Tibial artery (tissue), 4 donors: ENCODE results near the gene HPS3.

Experiments
- DNase-seq, 2 donors: peaks; one replicate each; pipeline ENCODE4 v3.0.0-alpha.2; 2019
- H3K27ac ChIP-seq, 2 donors: fragments of 200-600 bp; sonication (generic) in 1 of 2; 1 replicate in 1 of 2; 2 replicates in 1 of 2; pipeline ENCODE4 v1.5.1; 2018 to 2019; ENCODE audit warnings: mild to moderate bottlenecking in 1 of 2
- H3K27me3 ChIP-seq, 2 donors: fragments of 200-600 bp; sonication (generic) in 1 of 2; one replicate each; pipeline versions ENCODE4 v1.5.1 to v1.6.0; 2016 to 2019
- H3K36me3 ChIP-seq, 3 donors: fragments of 200-600 bp; sonication (generic) in 2 of 3; one replicate each; pipeline ENCODE4 v1.5.1; 2016 to 2019; ENCODE audit warnings: mild to moderate bottlenecking in 2 of 3
- H3K4me1 ChIP-seq, 4 donors: fragments of 200-600 bp; sonication (generic) in 2 of 4; 1 replicate in 3 of 4; 2 replicates in 1 of 4; pipeline ENCODE4 v1.5.1; 2016 to 2019
- H3K4me3 ChIP-seq, 2 donors: fragments of 200-600 bp; sonication (generic) in 1 of 2; 1 replicate in 1 of 2; 2 replicates in 1 of 2; pipeline ENCODE4 v1.5.1; 2018 to 2019; ENCODE audit warnings: mild to moderate bottlenecking in 2 of 2
- H3K9me3 ChIP-seq, 3 donors: fragments of 200-600 bp; sonication (generic) in 1 of 3; one replicate each; pipeline ENCODE4 v1.5.1; 2016 to 2019
- intact Hi-C: fragments of 100-400 bp; cut with DNase I; formaldehyde crosslinking; loops from one replicate; pipeline ENCODE4 v1.15.0; 2023; ENCODE audit warnings: low total_unique reads
- TF ChIP-seq, protein P1 (sequence below), 2 experiments: fragments of 200-600 bp in 1 of 2; fragments of 450-650 bp in 1 of 2; IDR thresholded peaks; one replicate each; pipeline ENCODE4 v1.5.1; 2017 to 2019; ENCODE audit warnings: antibody characterized with exemption in 2 of 2, mild to moderate bottlenecking in 1 of 2, moderate library complexity in 1 of 2

Gene HPS3

DNA sequence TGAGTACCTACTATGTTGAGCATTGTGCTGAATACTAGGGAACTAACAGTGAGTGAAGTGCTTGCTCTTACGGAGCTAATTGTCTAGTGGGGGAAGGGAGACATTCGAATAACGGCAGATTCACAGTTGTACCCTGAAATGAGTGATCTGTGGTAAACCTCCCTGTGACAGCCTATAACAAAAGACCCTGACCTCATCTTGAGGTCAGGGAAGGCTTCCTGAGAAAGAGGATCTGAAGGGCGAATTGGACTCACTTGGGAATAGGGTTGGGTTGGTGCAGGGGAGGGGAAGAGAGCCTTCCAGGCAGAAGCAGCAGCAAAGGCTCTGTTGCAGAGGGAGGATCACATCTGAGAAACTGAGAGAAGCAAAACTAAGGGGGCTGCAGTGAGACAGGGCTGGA is 13.2 kb downstream of the HPS3 start:
- Histone ChIP-seq H3K9me3 (no peaks in the 10 kb centered on the region), H3K4me3 (no peak overlapping the region), H3K27me3 (no peaks in the 10 kb centered on the region), H3K36me3 (peaks cover 18 to 50% (median 27%) of the 10 kb centered on the region in 3 donors), H3K27ac (no peak overlapping the region), H3K4me1 (no peaks in the 10 kb centered on the region)
- TF ChIP-seq, protein P1, sequence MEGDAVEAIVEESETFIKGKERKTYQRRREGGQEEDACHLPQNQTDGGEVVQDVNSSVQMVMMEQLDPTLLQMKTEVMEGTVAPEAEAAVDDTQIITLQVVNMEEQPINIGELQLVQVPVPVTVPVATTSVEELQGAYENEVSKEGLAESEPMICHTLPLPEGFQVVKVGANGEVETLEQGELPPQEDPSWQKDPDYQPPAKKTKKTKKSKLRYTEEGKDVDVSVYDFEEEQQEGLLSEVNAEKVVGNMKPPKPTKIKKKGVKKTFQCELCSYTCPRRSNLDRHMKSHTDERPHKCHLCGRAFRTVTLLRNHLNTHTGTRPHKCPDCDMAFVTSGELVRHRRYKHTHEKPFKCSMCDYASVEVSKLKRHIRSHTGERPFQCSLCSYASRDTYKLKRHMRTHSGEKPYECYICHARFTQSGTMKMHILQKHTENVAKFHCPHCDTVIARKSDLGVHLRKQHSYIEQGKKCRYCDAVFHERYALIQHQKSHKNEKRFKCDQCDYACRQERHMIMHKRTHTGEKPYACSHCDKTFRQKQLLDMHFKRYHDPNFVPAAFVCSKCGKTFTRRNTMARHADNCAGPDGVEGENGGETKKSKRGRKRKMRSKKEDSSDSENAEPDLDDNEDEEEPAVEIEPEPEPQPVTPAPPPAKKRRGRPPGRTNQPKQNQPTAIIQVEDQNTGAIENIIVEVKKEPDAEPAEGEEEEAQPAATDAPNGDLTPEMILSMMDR (IDR thresholded peaks at IDR 0.05), result no peak
- intact Hi-C loops, result no loop called here
- no peak for DNase-seq

GRCh38 chr3:149145356-149145755 is 15.9 kb downstream of the HPS3 start:
- TF ChIP-seq, protein P1 (IDR thresholded peaks at IDR 0.05), result no peak
- DNase-seq, result no peak
- no peaks in the 10 kb centered on the region for H3K4me1 ChIP-seq
- no peak overlapping the region for H3K4me3 ChIP-seq
- intact Hi-C loops, result no loop called here
- H3K9me3 ChIP-seq, result no peaks in the 10 kb centered on the region
- H3K27me3 ChIP-seq, result no peaks in the 10 kb centered on the region
- peaks cover 18 to 55% (median 28%) of the 10 kb centered on the region in 3 donors for H3K36me3 ChIP-seq
- H3K27ac ChIP-seq, result no peak overlapping the region

DNA sequence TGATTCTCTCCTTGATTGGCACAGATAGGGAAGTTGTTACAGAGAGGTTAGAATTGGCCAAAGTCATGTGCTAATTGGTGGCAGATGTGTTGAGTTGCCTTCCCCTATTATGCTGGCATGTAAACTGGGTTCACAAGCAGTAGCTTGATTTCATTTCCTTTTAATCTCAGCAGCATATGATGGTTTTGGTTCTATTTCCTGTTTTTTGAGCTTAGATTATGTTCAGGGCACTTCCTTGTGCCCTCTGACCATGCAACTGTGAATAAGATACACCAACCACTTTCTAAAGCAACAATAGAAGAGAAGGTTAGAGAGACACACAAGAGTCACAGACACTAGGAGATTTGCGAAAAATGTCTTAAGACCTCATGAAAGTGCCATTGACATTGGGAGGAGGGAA is 16.5 kb downstream of the HPS3 start:
- Histone ChIP-seq H3K36me3 (peaks cover 18 to 62% (median 31%) of the 10 kb centered on the region in 3 donors), H3K4me3 (no peak overlapping the region), H3K4me1 (no peaks in the 10 kb centered on the region), H3K9me3 (no peaks in the 10 kb centered on the region), H3K27ac (no peak overlapping the region), H3K27me3 (no peaks in the 10 kb centered on the region)
- DNase-seq, result no peak
- intact Hi-C loops, result no loop called here
- TF ChIP-seq, protein P1 (IDR thresholded peaks at IDR 0.05), result no peak

- TF ChIP-seq, protein P1 (IDR thresholded peaks at IDR 0.05), result no peak
- H3K36me3 ChIP-seq, result peaks cover 12 to 56% (median 20%) of the 10 kb centered on the region in 3 donors
- no peaks in the 10 kb centered on the region for H3K9me3 ChIP-seq
- no peak for DNase-seq
- no peak overlapping the region for H3K27ac ChIP-seq
- H3K27me3 ChIP-seq, result no peaks in the 10 kb centered on the region
- intact Hi-C loops, result no loop called here
- no peaks in the 10 kb centered on the region for H3K4me1 ChIP-seq
- no peak overlapping the region for H3K4me3 ChIP-seq
Observed at GRCh38 chr3:149150436-149150835, 21.0 kb downstream of the HPS3 start.

DNA sequence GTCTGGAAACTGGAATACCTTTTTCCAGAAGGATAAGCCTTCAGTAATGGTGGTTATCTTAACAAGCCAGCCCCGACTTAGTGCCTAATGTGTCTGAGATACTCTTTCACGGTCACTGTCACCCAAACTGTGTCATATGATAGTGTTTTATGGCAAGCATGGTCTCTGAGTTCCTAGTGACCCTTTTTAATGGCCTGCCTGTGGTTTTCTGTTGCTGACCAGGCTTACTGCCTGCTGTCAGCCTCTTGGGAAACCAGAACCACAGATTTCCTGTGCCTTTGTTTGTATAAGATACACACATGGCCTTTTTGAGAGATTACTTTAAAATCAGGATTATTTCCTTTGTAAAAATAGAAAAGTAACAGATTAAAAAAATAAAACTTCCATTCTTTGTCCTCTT is 22.4 kb downstream of the HPS3 start:
- Histone ChIP-seq H3K27me3 (no peaks in the 10 kb centered on the region), H3K36me3 (peaks cover 12 to 42% (median 18%) of the 10 kb centered on the region in 3 donors), H3K27ac (peak overlapping the region in 1 of 2 donors; percentile 13), H3K4me1 (no peaks in the 10 kb centered on the region), H3K9me3 (no peaks in the 10 kb centered on the region), H3K4me3 (no peak overlapping the region)
- TF ChIP-seq, protein P1 (IDR thresholded peaks at IDR 0.05), result no peak
- no peak for DNase-seq
- intact Hi-C loops, result no loop called here

DNA sequence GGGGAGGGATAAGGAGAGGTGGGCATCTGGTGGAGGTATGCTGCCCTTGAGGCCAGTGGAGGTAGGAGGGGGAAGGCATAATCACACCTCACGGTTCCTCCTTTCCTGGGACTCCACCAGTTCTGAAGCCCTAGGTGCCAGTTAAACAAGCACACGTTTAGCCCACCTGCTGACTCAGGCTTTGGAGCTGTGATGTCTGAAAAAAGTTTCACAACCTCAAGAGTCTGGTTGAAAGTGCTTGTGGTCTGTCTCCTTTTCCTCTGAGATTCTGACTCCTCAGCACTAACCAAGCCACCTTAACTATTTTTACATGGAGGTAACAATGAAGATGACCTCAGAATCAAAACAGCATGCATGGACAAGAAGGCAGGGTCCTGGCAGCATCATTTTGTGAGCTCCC is 23.0 kb downstream of the HPS3 start:
- intact Hi-C loops, result no loop called here
- no peaks in the 10 kb centered on the region for H3K4me1 ChIP-seq
- no peaks in the 10 kb centered on the region for H3K9me3 ChIP-seq
- TF ChIP-seq, protein P1 (IDR thresholded peaks at IDR 0.05), result no peak
- peaks cover 17 to 37% (median 23%) of the 10 kb centered on the region in 3 donors for H3K36me3 ChIP-seq
- no peak for DNase-seq
- no peaks in the 10 kb centered on the region for H3K27me3 ChIP-seq
- no peak overlapping the region for H3K4me3 ChIP-seq
- no peak overlapping the region for H3K27ac ChIP-seq
